HG02973 (cell line): ENCODE measurements around the gene KLHL29.

Experiments
- ATAC-seq: cut with Tn5 transposase; IDR thresholded peaks from one replicate; pipeline ENCODE4 v1.9.1; 2021; ENCODE audit warnings: moderate library complexity; ENCODE audit not compliant: unreplicated experiment

KLHL29 gene

GRCh38 chr2:23420091-23420839 lies 35.3 kb downstream of the KLHL29 start:
- no peak for ATAC-seq

- ATAC-seq: no peak
These were observed 36.0 kb downstream of the KLHL29 start for GRCh38 chr2:23420840-23421476.

GRCh38 chr2:23422089-23423061 lies 37.4 kb downstream of the KLHL29 start:
- no peak for ATAC-seq

GRCh38 chr2:23423062-23423872 lies 38.3 kb downstream of the KLHL29 start:
- ATAC-seq: no peak

GRCh38 chr2:23423873-23424680 lies 39.1 kb downstream of the KLHL29 start:
- ATAC-seq: no peak

GRCh38 chr2:23425338-23425871 lies 40.4 kb downstream of the KLHL29 start:
- no peak for ATAC-seq

GRCh38 chr2:23425885-23426262 lies 40.9 kb downstream of the KLHL29 start:
- ATAC-seq: no peak

GRCh38 chr2:23426263-23426905 lies 41.4 kb downstream of the KLHL29 start:
- ATAC-seq: no peak

- no peak for ATAC-seq
These were observed 42.4 kb downstream of the KLHL29 start for GRCh38 chr2:23427350-23427749.

GRCh38 chr2:23427976-23428375 lies 43.0 kb downstream of the KLHL29 start:
- ATAC-seq: no peak

- ATAC-seq: no peak
These were observed 44.1 kb downstream of the KLHL29 start for GRCh38 chr2:23429036-23429435.

- ATAC-seq: no peak
These were observed 45.3 kb downstream of the KLHL29 start for GRCh38 chr2:23430263-23430662.

- no peak for ATAC-seq
These were observed 47.6 kb downstream of the KLHL29 start for GRCh38 chr2:23432531-23432930.

- no peak for ATAC-seq
These were observed 48.3 kb downstream of the KLHL29 start for GRCh38 chr2:23433282-23433681.

GRCh38 chr2:23434721-23435121 lies 49.7 kb downstream of the KLHL29 start:
- no peak for ATAC-seq

- ATAC-seq: no peak
These were observed 50.5 kb downstream of the KLHL29 start for GRCh38 chr2:23435250-23436035.

- no peak for ATAC-seq
These were observed 51.5 kb downstream of the KLHL29 start for GRCh38 chr2:23436346-23437098.

- no peak for ATAC-seq
These were observed 56.4 kb downstream of the KLHL29 start for GRCh38 chr2:23441414-23441813.
